SK-N-SH (cell line): ENCODE results near the gene ACSS1. TPM values are rescaled to one million over a fixed set of nuclear protein-coding genes. Genes with fewer than 3 reads are reported as not detected.

Source experiments
- CTCF ChIA-PET: fragments of 300-600, 350-600 bp; formaldehyde crosslinking; extraction: SDS; loops from one replicate; lab custom pipeline; 2021; lab: Yijun Ruan, JAX
- POLR2A ChIA-PET: fragments of 350-600 bp; sonication (Branson Sonifier 250); formaldehyde crosslinking; extraction: SDS; loops from one replicate; lab custom pipeline; 2020; ENCODE audit warnings: antibody characterized with exemption, inconsistent platforms; lab: Yijun Ruan, JAX
- DNase-seq: peaks from one replicate; pipeline ENCODE4 v3.0.0; 2012
- H2AFZ ChIP-seq: fragments of 200-600 bp; sonication (generic); 2 replicates; pipeline ENCODE4 v1.8.1; 2016; ENCODE audit warnings: antibody characterized with exemption, mild to moderate bottlenecking, low read depth
- H3F3A ChIP-seq: fragments of 200-600 bp; sonication (generic); replicated peaks from 2 replicates; pipeline ENCODE3; 2016; ENCODE audit warnings: antibody characterized with exemption, mild to moderate bottlenecking; ENCODE audit not compliant: insufficient read depth
- H3K27ac ChIP-seq, 2 experiments: fragments of 200-500 bp in 1 of 2; fragments of 200-600 bp in 1 of 2; sonication (Bioruptor generic) in 1 of 2; sonication (generic), shearing (Covaris generic) in 1 of 2; 2 replicates each; pipeline versions ENCODE4 v1.5.1 to v1.6.1; 2014 to 2016; ENCODE audit warnings: low read depth in 2 of 2, inconsistent platforms in 1 of 2, low read length in 1 of 2, mild to moderate bottlenecking in 1 of 2, mixed read lengths in 1 of 2
- H3K27me3 ChIP-seq: fragments of 200-600 bp; sonication (generic), shearing (Covaris generic); 2 replicates; pipeline ENCODE4 v1.6.1; 2016; ENCODE audit warnings: mixed run types; ENCODE audit not compliant: insufficient read depth
- H3K36me3 ChIP-seq, 2 experiments: fragments of 200-500 bp in 1 of 2; fragments of 200-600 bp in 1 of 2; sonication (Bioruptor generic) in 1 of 2; sonication (generic) in 1 of 2; replicated peaks in 1 of 2; 2 replicates each; pipeline versions ENCODE3 to v1.5.1; 2014 to 2016; ENCODE audit warnings: low read length in 1 of 2, mild to moderate bottlenecking in 1 of 2; ENCODE audit not compliant: insufficient read depth in 2 of 2, control insufficient read depth in 1 of 2
- H3K4me1 ChIP-seq, 2 experiments: fragments of 200-500 bp in 1 of 2; fragments of 200-600 bp in 1 of 2; sonication (Bioruptor generic) in 1 of 2; sonication (generic), shearing (Covaris generic) in 1 of 2; 2 replicates each; pipeline versions ENCODE4 v1.5.1 to v1.6.1; 2014 to 2016; ENCODE audit warnings: low read depth in 1 of 2, low read length in 1 of 2, mixed run types in 1 of 2; ENCODE audit not compliant: insufficient read depth in 2 of 2, control insufficient read depth in 1 of 2
- H3K4me2 ChIP-seq: fragments of 200-600 bp; sonication (generic), shearing (Covaris generic); 2 replicates; pipeline ENCODE4 v1.6.1; 2017; ENCODE audit warnings: mixed run types
- H3K4me3 ChIP-seq, 2 experiments: fragments of 200-500 bp in 1 of 2; fragments of 200-600 bp in 1 of 2; sonication (Bioruptor generic) in 1 of 2; sonication (generic), shearing (Covaris generic) in 1 of 2; 2 replicates each; pipeline versions ENCODE4 v1.5.1 to v1.8.1; 2014 to 2016; ENCODE audit warnings: low read depth in 2 of 2, inconsistent platforms in 1 of 2, low read length in 1 of 2, mild to moderate bottlenecking in 1 of 2, mixed read lengths in 1 of 2, moderate library complexity in 1 of 2
- H3K79me2 ChIP-seq: fragments of 200-600 bp; sonication (generic); 2 replicates; pipeline ENCODE4 v1.8.1; 2017; ENCODE audit warnings: mild to moderate bottlenecking; ENCODE audit not compliant: insufficient read depth
- H3K9ac ChIP-seq: fragments of 200-600 bp; sonication (generic); 2 replicates; pipeline ENCODE4 v1.6.1; 2017; ENCODE audit warnings: mixed run types
- H3K9me2 ChIP-seq: fragments of 200-600 bp; sonication (generic); 2 replicates; pipeline ENCODE4 v1.6.1; 2017; ENCODE audit warnings: mixed run types
- H3K9me3 ChIP-seq: fragments of 200-600 bp; sonication (generic); 2 replicates; pipeline ENCODE4 v1.6.1; 2017; ENCODE audit warnings: mixed run types, mild to moderate bottlenecking, moderate library complexity
- H4K20me1 ChIP-seq: fragments of 200-600 bp; sonication (generic); 2 replicates; pipeline ENCODE4 v1.6.1; 2017; ENCODE audit warnings: mild to moderate bottlenecking, mixed run types; ENCODE audit not compliant: insufficient read depth
- CHD2 ChIP-seq: fragments of 150-350 bp; IDR thresholded peaks from 2 replicates; pipeline ENCODE4 v1.6.1; 2018; ENCODE audit warnings: low read length; ENCODE audit not compliant: partially characterized antibody
- CTCF ChIP-seq: fragments of 200-600 bp; sonication (generic); IDR thresholded peaks from 2 replicates; pipeline ENCODE4 v1.6.1; 2017; ENCODE audit warnings: antibody characterized with exemption, mild to moderate bottlenecking, moderate library complexity
- ELF1 ChIP-seq: IDR thresholded peaks from 2 replicates; pipeline ENCODE4 v1.4.0; 2012
- FOSL2 ChIP-seq: IDR thresholded peaks from 2 replicates; pipeline ENCODE4 v1.4.0; 2012; ENCODE audit warnings: low read depth, mild to moderate bottlenecking, moderate library complexity, borderline replicate concordance
- FOXM1 ChIP-seq: IDR thresholded peaks from 2 replicates; pipeline ENCODE4 v1.4.0; 2012; ENCODE audit warnings: low read depth, mild to moderate bottlenecking
- GABPA ChIP-seq: IDR thresholded peaks from 2 replicates; pipeline ENCODE4 v1.4.0; 2012; ENCODE audit warnings: low read depth, mild to moderate bottlenecking
- GATA2 ChIP-seq: sonication (generic); formaldehyde crosslinking; IDR thresholded peaks from 2 replicates; pipeline ENCODE4 v1.5.0; 2020; ENCODE audit warnings: mild to moderate bottlenecking, missing genetic modification reagents
- JUND ChIP-seq: IDR thresholded peaks from 2 replicates; pipeline ENCODE4 v1.4.0; 2012
- MAX ChIP-seq: IDR thresholded peaks from 2 replicates; pipeline ENCODE4 v1.4.0; 2012; ENCODE audit warnings: low read depth
- MEF2A ChIP-seq: IDR thresholded peaks from 2 replicates; pipeline ENCODE4 v1.4.0; 2012; ENCODE audit warnings: low read depth, borderline replicate concordance
- MXI1 ChIP-seq: IDR thresholded peaks from 2 replicates; pipeline ENCODE4 v1.6.1; 2012; ENCODE audit warnings: mild to moderate bottlenecking, low read depth, low read length, improper control_type of control experiment
- NFIC ChIP-seq: IDR thresholded peaks from 2 replicates; pipeline ENCODE4 v1.4.0; 2012; ENCODE audit warnings: borderline replicate concordance
- NRF1 ChIP-seq: IDR thresholded peaks from 2 replicates; pipeline ENCODE4 v1.6.1; 2012; ENCODE audit warnings: low read depth, mild to moderate bottlenecking, low read length
- PBX3 ChIP-seq: IDR thresholded peaks from 2 replicates; pipeline ENCODE4; 2012
- RAD21 ChIP-seq: IDR thresholded peaks from 2 replicates; pipeline ENCODE4 v1.6.1; 2012; ENCODE audit warnings: mild to moderate bottlenecking, low read length
- RFX5 ChIP-seq: IDR thresholded peaks from 2 replicates; pipeline ENCODE4 v1.6.1; 2012; ENCODE audit warnings: mild to moderate bottlenecking, improper control_type of control experiment, low read length
- RXRA ChIP-seq: IDR thresholded peaks from 2 replicates; pipeline ENCODE4 v1.4.0; 2012; ENCODE audit warnings: low read depth, mild to moderate bottlenecking, borderline replicate concordance
- SIN3A ChIP-seq: IDR thresholded peaks from 2 replicates; pipeline ENCODE4 v1.6.1; 2012; ENCODE audit warnings: low read depth, mild to moderate bottlenecking, low read length, moderate library complexity, borderline replicate concordance
- TAF1 ChIP-seq: IDR thresholded peaks from 2 replicates; pipeline ENCODE4 v1.6.1; 2012; ENCODE audit warnings: low read depth, mild to moderate bottlenecking, low read length, moderate library complexity, borderline replicate concordance
- TCF12 ChIP-seq: IDR thresholded peaks from 2 replicates; pipeline ENCODE4 v1.4.0; 2012
- TEAD4 ChIP-seq: IDR thresholded peaks from 2 replicates; pipeline ENCODE4 v1.4.0; 2012; ENCODE audit warnings: mild to moderate bottlenecking, borderline replicate concordance; ENCODE audit not compliant: insufficient read depth
- YY1 ChIP-seq: IDR thresholded peaks from 2 replicates; pipeline ENCODE4 v1.4.0; 2012; ENCODE audit warnings: low read depth, mild to moderate bottlenecking
- WGBS: methylation state at CpG from one replicate; pipeline ENCODE4 v1.1.6; 2017; ENCODE audit warnings: low lambda C conversion rate; 5-methylcytosine and 5-hydroxymethylcytosine counted together
- polyA plus RNA-seq, 3 experiments: library from polyadenylated mRNA; depleted of rRNA; stranded (reverse); fragments of >200 nt; gene quantifications; 2 replicates each; pipeline ENCODE4 v1.2.3, GENCODE V29; 2012
- TF ChIP-seq, protein P1 (sequence below): fragments of 150-350 bp; IDR thresholded peaks from 2 replicates; pipeline ENCODE4 v1.6.1; 2016; ENCODE audit warnings: mild to moderate bottlenecking, low read depth, low read length
- TF ChIP-seq, protein P2 (sequence below): fragments of 150-350 bp; IDR thresholded peaks from 2 replicates; pipeline ENCODE4 v1.6.1; 2017; ENCODE audit warnings: antibody characterized with exemption, low read length, low read depth, borderline replicate concordance
- TF ChIP-seq, protein P3 (sequence below): IDR thresholded peaks from 2 replicates; pipeline ENCODE4 v1.6.1; 2012; ENCODE audit warnings: mild to moderate bottlenecking, low read depth, low read length, moderate library complexity

ACSS1 gene
- polyA plus RNA-seq, 1 of the 3 experiments (the other 2 are of a cell fraction), result 2.0 TPM

GRCh38 chr20:24992487-24993205 lies 65.3 kb downstream of the ACSS1 start, which contains the start of gene APMAP:
Gene APMAP, minus strand, starts transcription at chr20:24992751. Its CDS starts 63 bp downstream, at chr20:24992688.
- no peaks in the 10 kb centered on the region for H3K27me3 ChIP-seq
- no peaks in the 10 kb centered on the region for H4K20me1 ChIP-seq
- H3K9ac ChIP-seq, result peak within 1 kb of the TSS; percentile 75
- WGBS, result 0% methylated on average over 11 of the region's 69 CpGs
- H3K27ac ChIP-seq, result peak within 1 kb of the TSS; percentile 76 to 89
- H3K9me3 ChIP-seq, result no peaks in the 10 kb centered on the region
- H3K36me3 ChIP-seq, result peaks cover 0 to 3% of the 10 kb centered on the region in 2 experiments
- peaks cover 44% of the 10 kb centered on the region for H3K79me2 ChIP-seq
- H3K4me1 ChIP-seq, result peaks cover 17 to 20% of the 10 kb centered on the region in 2 experiments; a peak in 3 of 4 replicates
- peaks cover 11% of the 10 kb centered on the region for H3F3A ChIP-seq
- H3K4me3 ChIP-seq, result peak within 1 kb of the TSS; percentile 91 to 95
- POLR2A ChIA-PET, result no interaction called here
- CTCF ChIA-PET, result interaction anchor here (1.2 to 4.7 kb wide), 7 partner anchors 71 to 415 kb away, joined by 3 to 48 read pairs (median 7); partner anchors contain the start of gene GINS1
- H3K9me2 ChIP-seq, result no peaks in the 10 kb centered on the region
- peak; percentile 98 for DNase-seq
- H3K4me2 ChIP-seq, result peak within 1 kb of the TSS; percentile 95
- H2AFZ ChIP-seq, result peak within 1 kb of the TSS; percentile 88
- peak; percentile 92 for TF ChIP-seq GABPA
- TF ChIP-seq TEAD4, result no peak
- peak; percentile 90 for TF ChIP-seq MAX
- peak; percentile 19; the same call in 1 of the 2 replicates for TF ChIP-seq GATA2 (CRISPR knock-in tag)
- no peak for TF ChIP-seq PBX3
- TF ChIP-seq FOSL2, result no peak
- TF ChIP-seq CHD2, result no peak
- TF ChIP-seq NRF1, result peak; percentile 2; the same call in 1 of the 2 replicates
- no peak for TF ChIP-seq FOXM1
- no peak for TF ChIP-seq CTCF
- no peak for TF ChIP-seq RAD21
- peak; percentile 75; the same call in 1 of the 2 replicates for TF ChIP-seq SIN3A
- TF ChIP-seq, protein P1, sequence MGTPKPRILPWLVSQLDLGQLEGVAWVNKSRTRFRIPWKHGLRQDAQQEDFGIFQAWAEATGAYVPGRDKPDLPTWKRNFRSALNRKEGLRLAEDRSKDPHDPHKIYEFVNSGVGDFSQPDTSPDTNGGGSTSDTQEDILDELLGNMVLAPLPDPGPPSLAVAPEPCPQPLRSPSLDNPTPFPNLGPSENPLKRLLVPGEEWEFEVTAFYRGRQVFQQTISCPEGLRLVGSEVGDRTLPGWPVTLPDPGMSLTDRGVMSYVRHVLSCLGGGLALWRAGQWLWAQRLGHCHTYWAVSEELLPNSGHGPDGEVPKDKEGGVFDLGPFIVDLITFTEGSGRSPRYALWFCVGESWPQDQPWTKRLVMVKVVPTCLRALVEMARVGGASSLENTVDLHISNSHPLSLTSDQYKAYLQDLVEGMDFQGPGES, result no peak
- TF ChIP-seq MXI1, result peak; percentile 73
- TF ChIP-seq, protein P2, sequence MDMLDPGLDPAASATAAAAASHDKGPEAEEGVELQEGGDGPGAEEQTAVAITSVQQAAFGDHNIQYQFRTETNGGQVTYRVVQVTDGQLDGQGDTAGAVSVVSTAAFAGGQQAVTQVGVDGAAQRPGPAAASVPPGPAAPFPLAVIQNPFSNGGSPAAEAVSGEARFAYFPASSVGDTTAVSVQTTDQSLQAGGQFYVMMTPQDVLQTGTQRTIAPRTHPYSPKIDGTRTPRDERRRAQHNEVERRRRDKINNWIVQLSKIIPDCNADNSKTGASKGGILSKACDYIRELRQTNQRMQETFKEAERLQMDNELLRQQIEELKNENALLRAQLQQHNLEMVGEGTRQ, result no peak
- no peak for TF ChIP-seq NFIC
- no peak for TF ChIP-seq MEF2A
- no peak for TF ChIP-seq YY1
- TF ChIP-seq, protein P3, sequence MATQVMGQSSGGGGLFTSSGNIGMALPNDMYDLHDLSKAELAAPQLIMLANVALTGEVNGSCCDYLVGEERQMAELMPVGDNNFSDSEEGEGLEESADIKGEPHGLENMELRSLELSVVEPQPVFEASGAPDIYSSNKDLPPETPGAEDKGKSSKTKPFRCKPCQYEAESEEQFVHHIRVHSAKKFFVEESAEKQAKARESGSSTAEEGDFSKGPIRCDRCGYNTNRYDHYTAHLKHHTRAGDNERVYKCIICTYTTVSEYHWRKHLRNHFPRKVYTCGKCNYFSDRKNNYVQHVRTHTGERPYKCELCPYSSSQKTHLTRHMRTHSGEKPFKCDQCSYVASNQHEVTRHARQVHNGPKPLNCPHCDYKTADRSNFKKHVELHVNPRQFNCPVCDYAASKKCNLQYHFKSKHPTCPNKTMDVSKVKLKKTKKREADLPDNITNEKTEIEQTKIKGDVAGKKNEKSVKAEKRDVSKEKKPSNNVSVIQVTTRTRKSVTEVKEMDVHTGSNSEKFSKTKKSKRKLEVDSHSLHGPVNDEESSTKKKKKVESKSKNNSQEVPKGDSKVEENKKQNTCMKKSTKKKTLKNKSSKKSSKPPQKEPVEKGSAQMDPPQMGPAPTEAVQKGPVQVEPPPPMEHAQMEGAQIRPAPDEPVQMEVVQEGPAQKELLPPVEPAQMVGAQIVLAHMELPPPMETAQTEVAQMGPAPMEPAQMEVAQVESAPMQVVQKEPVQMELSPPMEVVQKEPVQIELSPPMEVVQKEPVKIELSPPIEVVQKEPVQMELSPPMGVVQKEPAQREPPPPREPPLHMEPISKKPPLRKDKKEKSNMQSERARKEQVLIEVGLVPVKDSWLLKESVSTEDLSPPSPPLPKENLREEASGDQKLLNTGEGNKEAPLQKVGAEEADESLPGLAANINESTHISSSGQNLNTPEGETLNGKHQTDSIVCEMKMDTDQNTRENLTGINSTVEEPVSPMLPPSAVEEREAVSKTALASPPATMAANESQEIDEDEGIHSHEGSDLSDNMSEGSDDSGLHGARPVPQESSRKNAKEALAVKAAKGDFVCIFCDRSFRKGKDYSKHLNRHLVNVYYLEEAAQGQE, result no peak
- no peak for TF ChIP-seq JUND
- TF ChIP-seq TAF1, result peak; percentile 85
- TF ChIP-seq TCF12, result no peak
- no peak; the same call in 1 of the 2 replicates for TF ChIP-seq RFX5
- peak; percentile 87 for TF ChIP-seq ELF1
- TF ChIP-seq RXRA, result no peak
